Nephron (organoid): ENCODE results near the gene PCDHB9.
"Not testable (repeated sequence)": the region's sequence is repeated elsewhere in the genome, so short reads cannot be mapped to it uniquely, and the experiment has no call there.

ENCODE experiments used
- H3K27ac Mint-ChIP-seq, 3 experiments: 2 replicates each; pipeline ENCODE4 v1.8.0; 2020; ENCODE audit warnings: mixed read lengths in 3 of 3, mild to moderate bottlenecking in 2 of 3, moderate library complexity in 1 of 3
- H3K27me3 Mint-ChIP-seq: 2 replicates; pipeline ENCODE4 v1.8.0; 2021; ENCODE audit warnings: low read depth, mild to moderate bottlenecking, moderate library complexity, mixed read lengths
- H3K36me3 Mint-ChIP-seq: 2 replicates; pipeline ENCODE4 v1.8.0; 2020; ENCODE audit warnings: low read depth, mixed read lengths
- H3K4me1 Mint-ChIP-seq: 2 replicates; pipeline ENCODE4 v1.8.0; 2020; ENCODE audit warnings: mixed read lengths
- H3K4me3 Mint-ChIP-seq, 3 experiments: 2 replicates each; pipeline ENCODE4 v1.8.0; 2020; ENCODE audit warnings: mild to moderate bottlenecking in 3 of 3, mixed read lengths in 3 of 3, moderate library complexity in 2 of 3
- H3K9me3 Mint-ChIP-seq: 2 replicates; pipeline ENCODE4 v1.8.0; 2020; ENCODE audit warnings: mixed read lengths
- CTCF ChIP-seq, 3 experiments: fragments of 200-600 bp; sonication (generic); IDR thresholded peaks; one replicate each; pipeline ENCODE4 v1.5.0; 2021; ENCODE audit warnings: antibody characterized with exemption in 3 of 3; ENCODE audit not compliant: unreplicated experiment in 3 of 3

PCDHB9 gene

GRCh38 chr5:141186897-141187512 lies at the start of gene PCDHB9:
Gene PCDHB9 (plus strand): TSS chr5:141187161. CDS start chr5:141187319, 158 bp downstream.
- peaks cover 85% of the 10 kb centered on the region for H3K36me3 Mint-ChIP-seq
- peaks cover 3% of the 10 kb centered on the region for H3K27me3 Mint-ChIP-seq
- peak; percentile 13 to 40 (median 27) for TF ChIP-seq CTCF (IDR thresholded peaks at IDR 0.05; ENCODE audit: unreplicated experiment in 3 of 3)
- no peaks in the 10 kb centered on the region for H3K4me1 Mint-ChIP-seq
- peak within 1 kb of the TSS; percentile 35 to 80 (median 77) for H3K27ac Mint-ChIP-seq
- peak within 1 kb of the TSS; percentile 71 to 83 (median 81) for H3K4me3 Mint-ChIP-seq
- H3K9me3 Mint-ChIP-seq: peaks cover 67% of the 10 kb centered on the region

GRCh38 chr5:141137346-141137745 lies 49.6 kb upstream of the PCDHB9 start:
- not testable (repeated sequence) for H3K27me3 Mint-ChIP-seq, H3K4me1 Mint-ChIP-seq, H3K27ac Mint-ChIP-seq, H3K4me3 Mint-ChIP-seq
- Mint-ChIP-seq H3K9me3 (peaks cover 73% of the 10 kb centered on the region), H3K36me3 (peaks cover 75% of the 10 kb centered on the region)

- Mint-ChIP-seq H3K4me1 (no peaks in the 10 kb centered on the region), H3K36me3 (peaks cover 54% of the 10 kb centered on the region), H3K27ac (no peak within 1 kb of the TSS), H3K27me3 (no peaks in the 10 kb centered on the region), H3K9me3 (peaks cover 63% of the 10 kb centered on the region), H3K4me3 (no peak within 1 kb of the TSS)
- no peak for TF ChIP-seq CTCF (IDR thresholded peaks at IDR 0.05; ENCODE audit: unreplicated experiment in 3 of 3)
Observed at GRCh38 chr5:141149812-141150211, 37.1 kb upstream of the PCDHB9 start, which contains the start of gene PCDHB6. Gene PCDHB6 (plus strand): TSS chr5:141150057. CDS start chr5:141150258, 201 bp downstream.

- H3K36me3 Mint-ChIP-seq: peaks cover 57% of the 10 kb centered on the region
- no peak overlapping the region for H3K27ac Mint-ChIP-seq
- no peak overlapping the region for H3K4me3 Mint-ChIP-seq
- peaks cover 61% of the 10 kb centered on the region for H3K9me3 Mint-ChIP-seq
- no peaks in the 10 kb centered on the region for H3K4me1 Mint-ChIP-seq
- no peak for TF ChIP-seq CTCF (IDR thresholded peaks at IDR 0.05; ENCODE audit: unreplicated experiment in 3 of 3)
- H3K27me3 Mint-ChIP-seq: no peaks in the 10 kb centered on the region
Observed at GRCh38 chr5:141150224-141150992, 36.6 kb upstream of the PCDHB9 start.

GRCh38 chr5:141150993-141151325 lies 36.0 kb upstream of the PCDHB9 start:
- Mint-ChIP-seq H3K9me3 (peaks cover 64% of the 10 kb centered on the region), H3K4me1 (no peaks in the 10 kb centered on the region), H3K27me3 (no peaks in the 10 kb centered on the region), H3K4me3 (no peak overlapping the region), H3K36me3 (peaks cover 62% of the 10 kb centered on the region), H3K27ac (no peak overlapping the region)
- TF ChIP-seq CTCF (IDR thresholded peaks at IDR 0.05; ENCODE audit: unreplicated experiment in 3 of 3): no peak

- Mint-ChIP-seq H3K9me3 (peaks cover 64% of the 10 kb centered on the region), H3K36me3 (peaks cover 63% of the 10 kb centered on the region)
- not testable (repeated sequence) for H3K27ac Mint-ChIP-seq, H3K27me3 Mint-ChIP-seq, H3K4me3 Mint-ChIP-seq, H3K4me1 Mint-ChIP-seq
Observed at GRCh38 chr5:141151632-141152031, 35.3 kb upstream of the PCDHB9 start.

GRCh38 chr5:141152096-141152495 lies 34.9 kb upstream of the PCDHB9 start:
- not testable (repeated sequence) for H3K27me3 Mint-ChIP-seq, H3K27ac Mint-ChIP-seq, H3K4me3 Mint-ChIP-seq, H3K4me1 Mint-ChIP-seq
- peaks cover 66% of the 10 kb centered on the region for H3K9me3 Mint-ChIP-seq
- H3K36me3 Mint-ChIP-seq: peaks cover 68% of the 10 kb centered on the region
